Endothelial cell of umbilical vein (primary cell): ENCODE measurements around the gene KATNIP. TPM values are rescaled to one million over a fixed set of nuclear protein-coding genes. Genes with fewer than 3 reads are reported as not detected.

ENCODE experiments used
- BruUV-seq: library from RNA; stranded (reverse); fragments of 400-500 nt; replicated peaks from 2 replicates; lab custom pipeline; 2021; lab: Mats Ljungman, UMichigan
- CTCF ChIA-PET: fragments of 300-600, 350-600 bp; sonication (Branson Sonifier 250); formaldehyde crosslinking; loops from one replicate; lab custom pipeline; 2021; ENCODE audit warnings: antibody characterized with exemption, inconsistent platforms; lab: Charles Lee
- POLR2A ChIA-PET: fragments of 300-600, 350-600 bp; sonication (Branson Sonifier 250); formaldehyde crosslinking; loops from one replicate; lab custom pipeline; 2021; ENCODE audit warnings: antibody characterized with exemption, inconsistent platforms; lab: Charles Lee
- DNase-seq: peaks from one replicate; pipeline ENCODE4 v3.0.0-alpha.2; 2011; ENCODE audit warnings: low read depth, low spot score
- FAIRE-seq: peaks from 2 replicates; lab custom pipeline; 2011; peaks lifted over from hg19 to GRCh38; lab: Jason Lieb, UNC
- H2AFZ ChIP-seq: 2 replicates; pipeline ENCODE4 v1.6.0; 2012; ENCODE audit warnings: low read depth, low read length, control low read depth, inconsistent platforms
- H3K27ac ChIP-seq: 2 replicates; pipeline ENCODE4 v1.5.1; 2011; ENCODE audit warnings: low read depth, mild to moderate bottlenecking, control low read depth, low read length, moderate library complexity; ENCODE audit not compliant: insufficient read depth
- H3K27me3 ChIP-seq, 2 experiments: 2 replicates each; pipeline versions ENCODE4 v1.6.0 to v1.6.1; 2011; ENCODE audit warnings: low read length in 2 of 2, mixed read lengths in 1 of 2; ENCODE audit not compliant: control insufficient read depth in 2 of 2, insufficient read depth in 2 of 2
- H3K36me3 ChIP-seq, 2 experiments: 2 replicates in 1 of 2; 3 replicates in 1 of 2; pipeline ENCODE4 v1.5.1; 2011; ENCODE audit warnings: low read length in 2 of 2, mild to moderate bottlenecking in 1 of 2, moderate library complexity in 1 of 2; ENCODE audit not compliant: control insufficient read depth in 2 of 2, insufficient read depth in 2 of 2; ENCODE audit errors: extremely low read depth in 1 of 2
- H3K4me1 ChIP-seq: 3 replicates; pipeline ENCODE4 v1.5.1; 2011; ENCODE audit warnings: mild to moderate bottlenecking, low read length; ENCODE audit not compliant: control insufficient read depth, insufficient read depth; ENCODE audit errors: extremely low read depth
- H3K4me2 ChIP-seq: 2 replicates; pipeline ENCODE4 v1.6.1; 2011; ENCODE audit warnings: low read length, control low read depth, mixed read lengths; ENCODE audit not compliant: insufficient read depth
- H3K4me3 ChIP-seq, 3 experiments: fragments of 200-600 bp in 1 of 3; sonication (generic), shearing (Covaris generic) in 1 of 3; replicated peaks in 1 of 3; 2 replicates each; pipeline ENCODE4 v1.5.1; 2011 to 2016; ENCODE audit warnings: control low read depth in 3 of 3, low read length in 3 of 3, mild to moderate bottlenecking in 2 of 3, inconsistent platforms in 1 of 3, low read depth in 1 of 3, moderate library complexity in 1 of 3; ENCODE audit not compliant: insufficient read depth in 1 of 3
- H3K79me2 ChIP-seq: 2 replicates; pipeline ENCODE4 v1.6.0; 2012; ENCODE audit warnings: low read length, inconsistent platforms; ENCODE audit not compliant: control insufficient read depth, insufficient read depth
- H3K9ac ChIP-seq: replicated peaks from 2 replicates; pipeline ENCODE3; 2011; ENCODE audit warnings: low read length, control low read depth; ENCODE audit not compliant: insufficient read depth; ENCODE audit errors: extremely low read depth
- H3K9me1 ChIP-seq: replicated peaks from 3 replicates; pipeline ENCODE4 v1.6.0; 2011; ENCODE audit warnings: mild to moderate bottlenecking, low read length; ENCODE audit not compliant: control insufficient read depth, insufficient read depth; ENCODE audit errors: extremely low read depth
- H3K9me3 ChIP-seq: replicated peaks from 2 replicates; pipeline ENCODE4 v1.5.1; 2012; ENCODE audit warnings: low read length, inconsistent platforms; ENCODE audit not compliant: control insufficient read depth, insufficient read depth
- H4K20me1 ChIP-seq: replicated peaks from 2 replicates; pipeline ENCODE3; 2011; ENCODE audit warnings: mild to moderate bottlenecking, low read length; ENCODE audit not compliant: control insufficient read depth, insufficient read depth; ENCODE audit errors: extremely low read depth
- EZH2 ChIP-seq: IDR thresholded peaks from 2 replicates; pipeline ENCODE4 v1.6.1; 2012; ENCODE audit warnings: borderline replicate concordance, low read depth, mild to moderate bottlenecking, moderate library complexity, low read length, inconsistent platforms; ENCODE audit not compliant: severe bottlenecking
- FOS ChIP-seq: IDR thresholded peaks from 2 replicates; pipeline ENCODE4 v1.6.1; 2011; ENCODE audit warnings: mild to moderate bottlenecking, low read length, moderate library complexity, borderline replicate concordance; ENCODE audit not compliant: insufficient read depth
- GATA2 ChIP-seq: IDR thresholded peaks from 2 replicates; pipeline ENCODE4 v1.7.0; 2011; ENCODE audit warnings: low read depth, mild to moderate bottlenecking, moderate library complexity, mixed read lengths, low read length; ENCODE audit not compliant: insufficient read length, insufficient read depth
- MYC ChIP-seq: IDR thresholded peaks from one replicate; pipeline ENCODE4 v1.6.1; 2011; ENCODE audit warnings: mild to moderate bottlenecking, low read depth, low read length
- POLR2A ChIP-seq: IDR thresholded peaks from 2 replicates; pipeline ENCODE4 v1.6.1; 2012; ENCODE audit warnings: low read depth, mild to moderate bottlenecking, control low read depth, low read length
- dilution Hi-C: fragments of 300-500 bp; cut with MboI; formaldehyde crosslinking; loops from one replicate; pipeline ENCODE4 v1.15.0; 2019; ENCODE audit warnings: low sequenced_read_pairs; ENCODE audit not compliant: extremely low pct_ligation_motif_present
- intact Hi-C: fragments of 100-400 bp; cut with micrococcal nuclease; formaldehyde crosslinking; loops from one replicate; pipeline ENCODE4 v1.10.0; 2022
- polyA plus RNA-seq, 4 experiments: library from polyadenylated mRNA; depleted of rRNA in 3 of 4; stranded (reverse) in 3 of 4; unstranded in 1 of 4; fragments of >200 nt; gene quantifications; 2 replicates each; pipeline versions ENCODE4 v1.2.1 to v1.2.3, GENCODE V29; 2011 to 2012; ENCODE audit warnings: missing spikeins in 1 of 4
- total RNA-seq: library from RNA; stranded (reverse); gene quantifications from 2 replicates; pipeline ENCODE4 v1.2.3, GENCODE V29; 2021

The KATNIP gene
- total and polyA plus RNA-seq, 2 donors (not counting 3 experiments of a cell fraction or from before 2014, with no cell fraction given), result 14.7 to 30.7 TPM

DNA sequence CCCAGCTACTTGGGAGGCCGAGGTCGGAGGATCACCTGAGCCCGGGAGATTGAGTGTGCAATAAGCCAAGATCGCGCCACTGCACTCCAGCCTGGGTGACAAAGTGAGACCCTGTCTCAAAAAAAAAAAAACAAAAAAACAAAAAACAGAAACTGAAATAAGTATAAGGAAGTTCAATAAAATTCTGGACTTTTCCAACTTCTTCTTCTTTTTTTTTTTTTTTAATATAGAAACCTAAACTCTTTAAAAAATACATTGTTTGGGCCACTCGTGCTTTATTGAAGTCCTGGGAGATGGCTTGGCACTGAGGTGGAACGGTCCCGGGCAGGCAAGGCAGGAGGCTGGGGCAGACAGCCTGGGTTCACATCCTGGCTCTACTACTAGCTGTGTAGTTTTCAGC is 36.8 kb downstream of the KATNIP start:
- no TSS peak for BruUV-seq
- CTCF ChIA-PET, result no interaction called here
- POLR2A ChIA-PET, result no interaction called here
- no peaks in the 10 kb centered on the region for H3K9me3 ChIP-seq
- no peaks in the 10 kb centered on the region for H4K20me1 ChIP-seq
- FAIRE-seq (no peak), DNase-seq (no peak)
- no peaks in the 10 kb centered on the region for H3K36me3 ChIP-seq
- no peaks in the 10 kb centered on the region for H3K9me1 ChIP-seq
- TF ChIP-seq POLR2A, result no peak
- TF ChIP-seq FOS, result no peak
- TF ChIP-seq GATA2, result no peak
- no peak for TF ChIP-seq MYC
- no peak for TF ChIP-seq EZH2
- H2AFZ ChIP-seq, result no peak overlapping the region
- H3K27me3 ChIP-seq, result no peaks in the 10 kb centered on the region
- no peaks in the 10 kb centered on the region for H3K79me2 ChIP-seq
- no peaks in the 10 kb centered on the region for H3K4me1 ChIP-seq
- intact Hi-C loops, result no loop called here
- dilution Hi-C loops, result no loop called here
- no peak overlapping the region for H3K9ac ChIP-seq
- H3K4me2 ChIP-seq, result no peak overlapping the region
- no peak overlapping the region for H3K4me3 ChIP-seq
- H3K27ac ChIP-seq, result no peak overlapping the region

- no peaks in the 10 kb centered on the region for H4K20me1 ChIP-seq
- no peaks in the 10 kb centered on the region for H3K36me3 ChIP-seq
- no peaks in the 10 kb centered on the region for H3K27me3 ChIP-seq
- no peaks in the 10 kb centered on the region for H3K4me1 ChIP-seq
- no peak for FAIRE-seq
- H3K79me2 ChIP-seq, result no peaks in the 10 kb centered on the region
- no peak overlapping the region for H2AFZ ChIP-seq
- H3K27ac ChIP-seq, result no peak overlapping the region
- H3K9ac ChIP-seq, result no peak overlapping the region
- BruUV-seq, result no TSS peak
- H3K4me2 ChIP-seq, result no peak overlapping the region
- ChIA-PET CTCF (interaction anchor here (0.6 to 1.3 kb wide), 4 partner anchors 10 to 280 kb away, joined by 3 read pairs; no protein-coding TSS in a partner anchor), POLR2A (no interaction called here)
- no peak for TF ChIP-seq POLR2A
- no peaks in the 10 kb centered on the region for H3K9me3 ChIP-seq
- no peak for DNase-seq
- no peaks in the 10 kb centered on the region for H3K9me1 ChIP-seq
- intact Hi-C loops (no loop called here), dilution Hi-C loops (no loop called here)
- no peak overlapping the region for H3K4me3 ChIP-seq
Observed at GRCh38 chr16:27588057-27588456, 38.1 kb downstream of the KATNIP start.
